Stimulated activated CD8-positive, alpha-beta memory T cell treated with anti-CD3 and anti-CD28 coated beads, Interleukin-12 subunit alpha, Interleukin-12 subunit beta, amount 100 ng/mL, for 4 hours (primary cell): ENCODE measurements around the gene EPHA4.
"Not testable (repeated sequence)": the region's sequence is repeated elsewhere in the genome, so short reads cannot be mapped to it uniquely, and the experiment has no call there.

Source experiments
- DNase-seq: peaks from one replicate; pipeline ENCODE4 v3.0.0-alpha.2; 2020; ENCODE audit warnings: low read depth

EPHA4 gene

GRCh38 chr2:221539246-221539645 is 32.9 kb downstream of the EPHA4 start:
- DNase-seq, result no peak

GRCh38 chr2:221535824-221536223 is 36.3 kb downstream of the EPHA4 start:
- no peak for DNase-seq

GRCh38 chr2:221533299-221533698 is 38.8 kb downstream of the EPHA4 start:
- no peak for DNase-seq

- DNase-seq, result no peak
Observed at GRCh38 chr2:221532641-221533040, 39.5 kb downstream of the EPHA4 start.

GRCh38 chr2:221530653-221531037 is 41.5 kb downstream of the EPHA4 start:
- DNase-seq, result no peak

- no peak for DNase-seq
Observed at GRCh38 chr2:221529943-221530652, 42.0 kb downstream of the EPHA4 start.

GRCh38 chr2:221529177-221529942 is 42.7 kb downstream of the EPHA4 start:
- DNase-seq, result no peak

- no peak for DNase-seq
Observed at GRCh38 chr2:221527776-221528309, 44.3 kb downstream of the EPHA4 start.

GRCh38 chr2:221524158-221524557 is 47.9 kb downstream of the EPHA4 start:
- no peak for DNase-seq

GRCh38 chr2:221521233-221521845 is 50.8 kb downstream of the EPHA4 start:
- DNase-seq, result no peak

- no peak for DNase-seq
Observed at GRCh38 chr2:221518935-221519625, 53.0 kb downstream of the EPHA4 start.

GRCh38 chr2:221518201-221518934 is 53.7 kb downstream of the EPHA4 start:
- DNase-seq, result no peak

GRCh38 chr2:221517696-221518151 is 54.4 kb downstream of the EPHA4 start:
- DNase-seq, result peak; percentile 41

GRCh38 chr2:221517146-221517695 is 54.9 kb downstream of the EPHA4 start:
- no peak for DNase-seq

GRCh38 chr2:221515864-221516263 is 56.2 kb downstream of the EPHA4 start:
- DNase-seq, result no peak

GRCh38 chr2:221514305-221515040 is 57.6 kb downstream of the EPHA4 start:
- no peak for DNase-seq

- DNase-seq, result no peak
Observed at GRCh38 chr2:221513232-221513631, 58.9 kb downstream of the EPHA4 start.

GRCh38 chr2:221511325-221511724 is 60.8 kb downstream of the EPHA4 start:
- not testable (repeated sequence) for DNase-seq

GRCh38 chr2:221506469-221506868 is 65.6 kb downstream of the EPHA4 start:
- DNase-seq, result no peak

- no peak for DNase-seq
Observed at GRCh38 chr2:221505605-221506004, 66.5 kb downstream of the EPHA4 start.
